GM21528 (cell line): ENCODE measurements around the gene TBCEL.
"Not testable (repeated sequence)": the region's sequence is repeated elsewhere in the genome, so short reads cannot be mapped to it uniquely, and the experiment has no call there.

Experiments
- ATAC-seq: cut with Tn5 transposase; IDR thresholded peaks from one replicate; pipeline ENCODE4 v1.9.1; 2021; ENCODE audit warnings: mild to moderate bottlenecking, moderate library complexity; ENCODE audit not compliant: unreplicated experiment, low FRiP score

Gene TBCEL

DNA sequence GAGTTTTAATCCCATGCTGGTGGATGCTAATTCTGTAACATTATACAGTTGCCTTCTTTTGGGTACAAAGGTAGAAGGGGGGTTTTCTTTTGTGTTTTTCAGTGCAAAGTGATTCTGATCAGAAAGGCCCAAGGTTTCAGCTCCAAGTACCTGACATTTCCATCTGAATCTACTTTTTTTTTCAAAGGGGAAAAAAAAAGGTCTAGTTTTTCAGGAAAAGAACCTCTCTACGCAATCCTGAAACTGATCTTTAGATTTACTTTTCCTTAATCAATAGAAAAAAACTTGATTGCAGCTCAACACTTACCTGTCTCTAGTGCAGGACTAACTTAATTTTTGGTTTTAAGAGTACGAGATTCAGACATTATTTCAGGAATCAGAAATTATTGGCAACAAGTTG, 77.0 kb downstream of the TBCEL start, which contains the start of gene TECTA:
Gene TECTA, plus strand, starts transcription at position 301 of the 400 bp plus-strand sequence. CDS start 1,423 bp downstream, outside the sequence.
- ATAC-seq: no peak

DNA sequence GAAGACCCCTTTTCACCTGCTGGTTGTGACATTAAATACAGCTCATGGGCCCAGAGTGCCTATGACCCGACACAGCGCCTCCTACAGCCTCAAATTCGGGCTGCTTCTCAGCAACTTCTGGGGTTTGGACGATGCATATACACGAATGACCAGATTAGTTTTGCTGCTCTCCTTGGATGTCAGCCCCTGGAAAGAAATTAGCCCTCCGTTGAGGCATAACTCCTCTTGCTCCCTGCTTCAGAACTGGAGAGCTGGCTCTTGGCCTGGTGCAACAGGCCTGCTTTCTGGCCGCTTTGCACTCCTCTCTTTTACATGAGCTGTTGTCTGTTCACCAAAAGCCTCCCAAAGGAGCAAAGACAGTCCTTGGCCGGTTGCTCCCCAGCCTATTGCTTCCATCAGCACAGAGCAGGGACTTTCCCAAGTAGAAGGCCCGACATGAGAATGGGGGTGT, 80.4 kb downstream of the TBCEL start:
- no peak for ATAC-seq

DNA sequence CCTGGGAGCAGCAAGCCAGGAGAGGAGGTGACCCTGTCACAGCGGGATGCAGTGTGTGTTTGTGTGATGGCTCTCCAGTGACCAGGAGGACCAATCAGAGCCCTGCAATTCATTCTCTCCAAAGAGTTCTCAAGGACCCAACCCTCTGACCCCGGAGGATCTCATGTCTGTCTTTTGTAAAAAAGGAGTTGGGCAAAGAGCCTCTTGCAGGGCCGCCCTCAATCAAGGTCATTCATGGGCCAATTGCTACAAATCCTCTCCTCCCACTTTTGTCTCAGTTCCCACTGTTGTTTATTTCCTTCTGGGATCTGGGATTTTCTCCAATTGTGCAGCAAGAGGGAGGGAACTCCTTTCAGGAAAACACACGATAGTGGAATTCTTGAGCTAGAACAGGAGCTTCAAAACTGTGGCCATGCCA, 81.2 kb downstream of the TBCEL start:
- no peak for ATAC-seq

DNA sequence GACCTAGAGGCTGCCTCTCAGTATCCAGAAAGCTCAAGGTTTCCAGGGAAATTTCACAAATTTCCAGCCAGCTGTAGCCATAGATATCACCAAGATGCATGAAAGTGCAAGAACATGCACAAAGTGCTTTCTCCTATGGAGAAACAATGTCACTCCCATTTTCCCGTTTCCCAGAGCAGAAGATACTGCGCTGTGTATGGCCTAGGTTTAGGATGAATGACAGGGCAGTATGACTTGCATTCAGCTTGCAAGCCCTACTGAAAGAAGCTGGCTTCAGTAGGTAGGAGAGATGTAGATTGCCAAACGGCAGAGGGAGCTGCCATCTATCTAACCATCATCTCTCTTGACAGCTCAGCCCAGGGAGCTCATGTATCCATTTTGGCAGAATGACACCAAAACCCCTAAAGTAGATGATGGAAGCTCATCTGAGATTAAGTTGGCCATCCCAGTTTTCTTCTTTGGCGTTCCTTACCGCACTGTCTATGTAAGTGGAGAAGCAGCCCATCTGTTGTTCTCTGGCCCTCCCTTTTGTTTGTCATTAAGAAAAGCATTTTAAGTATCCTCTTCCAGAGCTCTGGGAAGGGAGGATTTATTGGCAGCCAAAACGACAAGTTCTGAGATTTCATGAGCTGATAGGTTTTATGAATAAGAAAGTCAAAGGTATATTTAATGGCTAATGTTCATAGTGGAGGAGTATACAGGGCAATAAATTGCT, 81.7 kb downstream of the TBCEL start:
- ATAC-seq: no peak

DNA sequence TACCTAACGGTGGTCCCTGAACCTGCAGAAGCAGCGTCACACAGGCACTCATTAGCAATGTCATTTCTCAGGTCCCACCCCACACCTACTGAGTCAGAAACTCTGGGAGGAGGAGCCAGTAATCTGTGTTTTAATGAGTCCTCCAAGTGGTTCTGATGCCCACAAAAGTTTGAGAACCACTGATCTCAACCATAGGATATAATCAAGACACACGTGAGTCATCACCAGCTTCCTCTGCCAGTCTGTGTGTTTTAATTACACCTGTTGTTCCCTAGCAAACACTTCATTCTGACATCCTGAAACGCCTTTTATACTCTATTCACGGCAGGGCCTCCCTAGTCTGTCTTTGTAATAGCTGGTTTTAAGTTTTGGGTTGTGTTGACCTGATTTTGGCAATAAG, 82.9 kb downstream of the TBCEL start:
- no peak for ATAC-seq

DNA sequence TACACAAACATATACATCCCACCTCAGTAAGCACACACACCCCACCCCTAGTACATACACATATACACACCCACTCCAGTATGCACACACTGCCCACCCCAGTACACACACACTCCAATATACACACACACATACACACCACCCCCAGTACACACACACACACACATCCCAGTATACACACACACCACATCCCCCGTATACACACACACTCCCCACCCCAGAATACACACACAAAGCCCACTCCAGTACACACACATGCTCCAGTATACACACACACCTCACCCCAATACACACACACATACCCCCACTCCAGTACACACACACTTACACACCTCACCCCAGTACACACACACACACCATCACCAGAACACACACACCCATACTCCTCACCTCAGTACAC, 84.5 kb downstream of the TBCEL start:
- ATAC-seq: no peak

DNA sequence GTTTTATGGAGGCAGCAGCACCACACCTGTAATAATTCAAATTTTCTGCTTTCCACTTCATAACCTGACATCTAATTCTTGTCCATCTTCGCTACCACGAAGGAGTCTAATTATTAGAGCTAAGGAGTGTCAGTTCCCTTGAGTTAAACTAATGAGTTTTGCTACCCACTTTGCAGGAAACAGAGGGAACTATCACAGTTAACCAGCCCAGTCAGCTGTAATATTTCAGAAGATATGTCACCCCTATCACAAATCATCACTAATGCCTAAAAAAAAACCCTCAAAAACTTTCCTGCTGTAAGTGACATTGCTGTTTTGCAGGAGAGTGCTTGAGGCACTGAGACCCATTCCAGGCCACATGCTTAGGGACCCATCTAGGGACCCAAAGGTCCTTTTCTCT, 85.6 kb downstream of the TBCEL start:
- no peak for ATAC-seq

DNA sequence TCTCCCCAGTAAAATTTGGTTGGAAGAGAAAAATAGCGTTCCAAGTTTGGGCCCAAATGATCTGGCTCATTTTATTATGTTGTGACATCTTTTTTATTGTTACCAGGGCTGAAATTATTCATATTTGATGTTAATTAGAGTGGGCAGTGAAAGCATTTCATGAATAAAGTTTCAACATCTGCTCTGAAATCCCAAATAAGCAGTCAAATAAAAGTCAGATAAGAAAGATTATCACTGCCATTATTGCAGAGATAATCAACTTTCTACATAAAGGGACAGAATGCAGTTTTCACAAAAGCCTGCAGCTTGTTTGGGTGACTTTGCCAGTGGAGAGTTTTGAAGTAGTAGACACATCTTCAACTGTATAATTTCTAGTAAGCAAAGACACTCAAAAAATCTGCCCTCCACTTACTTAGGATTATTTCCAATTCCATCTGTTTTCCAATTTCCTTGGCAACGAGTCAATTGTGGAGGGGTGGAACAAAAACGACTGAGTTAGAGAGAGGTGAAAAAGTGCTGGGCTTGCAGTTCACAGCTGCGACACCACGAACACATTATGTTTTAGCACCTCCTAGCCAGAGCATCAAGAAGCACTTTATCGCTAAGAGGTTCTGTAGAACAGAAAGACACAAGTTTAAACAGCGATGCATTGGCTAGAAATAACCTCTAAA, 86.1 kb downstream of the TBCEL start:
- no peak for ATAC-seq

DNA sequence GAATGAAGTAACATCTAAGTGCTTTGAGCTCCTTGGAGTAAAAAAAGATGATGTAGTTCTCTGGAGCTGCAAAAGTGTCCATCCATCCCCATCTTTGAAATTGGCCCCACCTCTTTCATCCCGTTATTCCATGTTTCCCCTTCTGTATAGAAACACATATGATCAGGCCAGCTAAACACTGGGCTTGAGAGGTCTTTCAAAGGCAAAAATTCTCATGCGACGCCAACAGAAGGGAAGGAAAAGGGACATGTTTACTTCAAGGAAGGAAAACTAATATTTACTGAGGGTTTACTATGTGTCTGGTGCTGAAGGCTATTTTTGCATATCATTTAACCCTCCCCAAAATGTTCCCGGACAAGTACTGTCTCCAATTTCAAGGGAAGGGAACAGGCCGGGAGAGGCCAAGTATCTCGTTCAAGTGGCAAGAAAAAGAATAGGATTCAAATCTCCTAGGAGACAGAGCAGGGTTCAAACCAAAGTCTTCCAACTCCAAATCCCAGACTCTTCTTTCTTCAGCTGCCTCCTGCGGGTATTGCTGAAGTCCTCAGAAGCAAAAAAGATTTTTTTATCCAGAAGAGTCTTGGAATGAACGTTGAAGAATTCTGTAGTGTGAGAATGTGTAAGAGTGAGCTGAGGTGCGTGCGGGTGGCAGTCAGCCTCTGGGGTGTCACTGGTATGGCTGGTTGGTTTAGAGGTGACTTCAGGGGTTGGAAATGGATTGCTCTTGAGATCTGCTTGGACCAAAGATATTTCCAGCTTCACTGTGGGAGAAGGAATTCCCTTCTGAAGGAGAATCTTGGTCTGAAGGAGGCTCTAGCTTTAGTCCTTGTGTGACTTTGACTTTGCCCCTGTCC, 87.2 kb downstream of the TBCEL start:
- ATAC-seq: no peak

DNA sequence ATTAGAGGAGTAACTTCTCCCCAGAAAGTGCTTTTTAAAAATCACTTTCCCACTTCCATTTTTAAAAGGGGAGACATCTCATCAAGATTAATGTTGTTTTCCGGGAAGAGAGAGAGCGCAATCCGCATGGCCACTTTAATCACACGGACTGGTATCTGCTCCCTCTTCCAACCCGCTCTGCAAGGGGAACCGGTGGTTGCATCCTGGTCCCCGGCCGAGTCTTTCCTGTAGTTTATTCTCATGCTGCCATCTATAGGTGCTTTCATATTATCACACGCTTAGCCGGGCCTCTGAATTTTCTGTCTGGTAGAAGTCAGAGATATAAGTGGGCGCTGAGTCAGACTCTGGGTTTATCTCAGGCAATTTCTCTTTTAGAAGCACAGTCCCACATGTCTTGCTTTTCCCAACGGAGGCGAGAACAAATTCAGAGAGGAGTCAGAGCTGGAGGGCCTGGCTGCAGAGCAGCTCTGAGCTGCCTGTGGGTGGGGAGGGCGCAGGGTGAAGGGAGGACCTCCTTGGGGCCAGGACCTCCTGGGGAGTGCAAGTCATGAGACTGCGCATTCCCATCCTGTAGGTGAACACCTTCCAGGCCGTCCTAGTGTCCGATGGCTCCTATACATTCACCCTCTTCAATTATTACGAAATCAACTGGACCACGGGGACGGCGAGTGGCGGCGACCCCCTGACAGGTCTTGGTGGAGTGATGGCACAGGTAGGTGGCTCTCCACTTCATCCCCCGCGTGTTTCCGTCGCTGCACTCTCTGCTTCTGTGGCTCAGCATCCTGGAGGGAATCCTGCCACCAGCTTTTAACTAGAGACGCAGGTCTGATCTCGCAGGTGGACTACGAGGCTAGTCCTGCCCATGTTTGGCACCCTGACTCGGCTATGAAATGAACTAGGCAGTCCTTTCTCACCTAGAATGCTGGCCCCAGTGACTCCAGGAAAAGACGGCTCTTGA, 88.9 kb downstream of the TBCEL start:
- no peak for ATAC-seq

DNA sequence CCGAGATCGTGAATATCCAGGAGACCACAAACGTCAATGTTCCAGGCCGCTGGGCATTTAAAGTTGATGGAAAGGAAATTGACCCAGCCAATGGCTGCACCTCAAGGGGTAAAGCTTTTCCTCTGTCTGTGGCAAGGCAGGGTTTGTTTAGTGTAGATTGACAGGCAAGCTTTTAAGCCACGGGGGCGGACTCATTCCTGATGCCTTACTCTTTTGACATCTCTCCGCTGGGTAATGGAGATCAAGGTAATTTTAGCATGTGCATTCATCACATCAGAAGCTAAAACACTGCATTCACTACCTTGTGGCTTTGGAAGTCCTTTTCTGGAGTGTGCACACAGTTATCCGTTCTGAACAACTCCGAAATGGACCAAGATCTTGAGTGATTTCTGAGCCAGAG, 89.7 kb downstream of the TBCEL start:
- ATAC-seq: no peak

DNA sequence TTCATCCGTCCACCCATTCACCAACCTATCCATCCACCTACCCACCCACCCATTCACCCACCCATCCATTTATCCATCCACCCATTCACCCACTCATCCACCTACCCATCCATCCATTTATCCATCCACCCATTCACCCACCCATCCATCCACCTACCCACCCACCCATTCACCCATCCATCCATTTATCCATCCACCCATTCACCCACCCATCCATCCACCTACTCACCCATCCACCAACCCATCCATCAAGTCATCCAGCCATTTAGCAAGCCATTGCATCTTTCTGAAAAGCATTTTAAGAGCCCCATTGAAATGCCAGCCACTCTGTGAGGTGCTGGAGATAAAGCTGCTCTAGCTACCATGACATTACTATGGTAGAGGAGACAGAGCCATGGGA, 91.1 kb downstream of the TBCEL start:
- not testable (repeated sequence) for ATAC-seq

DNA sequence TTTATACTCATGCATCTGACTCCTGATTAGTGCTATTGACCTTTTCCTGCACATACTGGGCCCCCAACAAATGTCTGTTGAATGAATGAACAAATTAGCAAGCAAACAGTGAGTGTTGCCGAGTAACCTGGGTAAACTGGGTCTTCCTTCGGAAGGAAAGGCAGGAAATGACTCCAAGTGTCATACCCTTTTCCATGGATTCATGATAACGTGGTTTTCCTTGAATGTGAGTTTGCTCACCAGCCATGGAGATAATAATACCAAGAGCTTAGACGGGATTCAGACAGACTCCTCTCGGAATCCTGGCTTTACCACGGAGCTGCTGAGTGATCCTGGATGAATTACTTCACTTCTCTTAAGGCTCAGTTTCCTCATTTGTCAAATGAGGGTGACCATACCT, 93.9 kb downstream of the TBCEL start:
- no peak for ATAC-seq

DNA sequence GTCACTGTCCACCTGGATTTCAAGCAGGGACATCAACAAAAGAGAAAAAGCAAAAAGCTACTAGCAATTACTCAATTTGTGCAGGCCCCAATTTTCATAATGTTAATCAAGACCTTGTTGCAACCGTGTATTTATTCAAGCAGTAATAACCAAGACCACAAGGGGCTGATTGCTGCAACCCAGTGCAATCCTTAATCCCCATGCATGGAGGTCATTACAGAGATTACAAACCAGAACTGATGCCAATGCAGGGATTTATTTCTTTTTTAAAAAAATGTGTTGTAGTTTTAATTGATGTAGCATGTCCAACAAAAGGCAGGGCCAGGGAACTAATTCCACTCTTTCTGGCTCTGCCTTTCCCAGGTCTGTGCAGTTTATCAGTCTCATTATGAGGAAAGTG, 95.5 kb downstream of the TBCEL start:
- ATAC-seq: no peak

DNA sequence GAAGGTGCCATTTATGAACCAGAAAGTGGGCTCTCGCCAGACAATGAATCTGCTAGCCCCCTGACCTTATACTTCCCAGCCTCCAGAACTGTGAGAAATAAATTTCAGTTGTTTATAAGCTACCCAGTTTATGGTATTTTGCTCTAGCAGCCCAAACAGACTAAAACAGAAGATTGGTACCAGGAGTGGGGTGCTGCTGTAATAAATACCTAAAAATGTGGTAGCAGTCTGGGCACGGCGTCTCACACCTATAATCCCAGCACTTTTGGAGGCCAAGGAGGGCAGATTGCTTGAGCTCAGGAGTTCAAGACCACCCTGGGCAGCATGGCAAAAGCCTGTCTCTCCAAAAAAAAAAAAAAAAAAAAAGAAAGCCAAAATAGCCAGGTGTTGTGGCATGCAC, 98.4 kb downstream of the TBCEL start:
- no peak for ATAC-seq

DNA sequence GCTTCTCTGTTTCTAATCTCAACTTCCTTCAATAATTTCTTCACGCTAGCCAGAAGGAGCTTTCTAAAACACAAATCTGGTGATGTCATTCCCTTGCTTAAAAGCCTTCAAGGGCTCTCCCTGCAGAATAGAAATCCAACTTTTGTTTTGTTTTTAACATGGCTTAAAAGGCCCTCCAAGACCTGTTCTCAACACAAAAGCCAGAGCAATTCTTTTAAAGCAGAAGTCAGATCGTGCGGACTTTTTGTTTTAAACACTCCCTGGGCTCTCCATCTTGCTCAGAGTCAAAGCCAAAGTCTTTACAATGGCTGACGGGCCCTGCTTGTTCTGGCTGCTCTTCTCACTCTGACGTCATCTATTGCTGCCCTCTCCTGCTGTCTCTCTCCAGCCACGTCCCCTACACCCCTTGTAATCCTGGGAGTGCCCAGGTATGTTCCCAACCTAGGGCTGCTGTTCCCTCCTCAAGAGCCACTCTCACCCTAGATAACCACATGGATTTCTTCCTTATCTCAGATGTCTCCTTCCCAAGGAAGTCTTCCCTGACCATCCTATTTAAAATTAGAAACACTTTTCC, 99.7 kb downstream of the TBCEL start:
- no peak for ATAC-seq

DNA sequence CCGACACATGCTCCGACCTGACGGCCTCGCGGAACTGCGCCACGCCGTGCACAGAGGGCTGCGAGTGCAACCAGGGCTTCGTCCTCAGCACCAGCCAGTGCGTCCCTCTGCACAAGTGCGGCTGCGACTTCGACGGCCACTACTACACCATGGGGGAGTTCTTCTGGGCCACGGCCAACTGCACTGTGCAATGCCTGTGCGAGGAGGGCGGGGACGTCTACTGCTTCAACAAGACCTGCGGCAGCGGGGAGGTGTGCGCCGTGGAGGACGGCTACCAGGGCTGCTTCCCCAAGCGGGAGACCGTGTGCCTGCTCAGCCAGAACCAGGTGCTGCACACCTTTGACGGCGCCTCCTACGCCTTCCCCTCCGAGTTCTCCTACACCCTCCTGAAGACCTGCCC, 103.9 kb downstream of the TBCEL start:
- no peak for ATAC-seq

DNA sequence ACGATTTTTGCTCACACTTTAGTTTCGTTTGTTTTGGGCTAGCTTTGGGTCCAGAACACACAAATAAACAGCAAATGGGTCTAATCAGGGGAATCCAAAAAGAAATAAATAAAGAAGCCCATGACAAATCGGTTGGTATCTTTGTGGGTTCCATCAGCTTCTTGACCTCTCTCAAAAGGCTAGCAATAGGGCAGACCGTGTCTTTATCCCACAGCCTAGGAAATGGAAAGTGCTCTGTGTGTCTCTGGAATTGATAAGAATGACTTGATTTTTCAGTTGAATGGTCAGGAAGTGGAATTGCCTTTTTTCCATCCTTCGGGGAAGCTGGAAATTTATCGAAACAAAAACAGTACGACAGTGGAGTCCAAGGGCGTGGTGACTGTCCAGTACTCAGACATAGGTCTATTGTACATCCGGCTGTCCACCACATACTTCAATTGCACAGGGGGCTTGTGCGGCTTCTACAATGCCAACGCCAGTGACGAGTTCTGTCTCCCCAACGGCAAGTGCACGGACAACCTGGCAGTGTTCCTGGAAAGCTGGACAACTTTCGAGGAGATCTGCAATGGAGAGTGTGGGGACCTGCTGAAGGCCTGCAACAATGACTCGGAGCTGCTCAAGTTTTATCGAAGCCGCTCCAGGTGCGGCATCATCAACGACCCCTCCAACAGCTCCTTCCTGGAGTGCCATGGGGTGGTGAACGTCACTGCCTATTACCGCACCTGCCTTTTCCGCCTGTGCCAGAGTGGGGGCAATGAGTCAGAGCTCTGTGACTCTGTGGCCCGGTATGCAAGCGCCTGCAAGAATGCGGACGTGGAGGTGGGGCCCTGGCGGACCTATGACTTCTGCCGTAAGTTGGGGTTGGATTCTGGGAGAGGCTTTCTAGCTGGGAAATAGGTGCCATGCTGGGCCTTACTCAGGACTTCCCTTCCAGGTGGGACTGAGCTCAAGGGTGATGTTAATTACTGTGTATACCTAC, 105.7 kb downstream of the TBCEL start:
- ATAC-seq: no peak

DNA sequence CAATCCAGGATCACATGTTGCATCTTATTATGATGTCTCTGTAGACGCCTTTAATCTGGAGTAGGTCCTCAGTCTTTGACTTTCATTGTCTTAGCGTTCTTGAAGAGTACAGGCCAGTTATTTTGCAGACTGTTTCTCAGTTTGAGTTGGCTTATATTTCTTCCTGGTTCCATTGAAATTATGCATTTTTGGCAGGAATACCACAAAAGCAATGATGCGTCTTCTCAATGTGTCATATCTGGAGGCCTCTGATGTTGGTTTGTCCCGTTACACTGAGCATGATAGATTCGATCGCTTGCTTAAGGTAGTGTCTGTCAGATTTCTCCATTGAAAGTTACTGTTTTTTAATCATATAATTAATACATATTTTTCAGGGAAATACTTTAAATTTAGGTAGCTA, 107.8 kb downstream of the TBCEL start:
- no peak for ATAC-seq
